HG02938 (cell line): ENCODE results near the gene CDSN.
"Not testable (repeated sequence)": the region's sequence is repeated elsewhere in the genome, so short reads cannot be mapped to it uniquely, and the experiment has no call there.

Experiments used
- ATAC-seq: cut with Tn5 transposase; IDR thresholded peaks from one replicate; pipeline ENCODE4 v1.9.1; 2021; ENCODE audit warnings: mild to moderate bottlenecking, moderate library complexity; ENCODE audit not compliant: unreplicated experiment

Gene CDSN

GRCh38 chr6:31087494-31088089 lies 32.7 kb downstream of the CDSN start:
- ATAC-seq = peak; percentile 62

DNA sequence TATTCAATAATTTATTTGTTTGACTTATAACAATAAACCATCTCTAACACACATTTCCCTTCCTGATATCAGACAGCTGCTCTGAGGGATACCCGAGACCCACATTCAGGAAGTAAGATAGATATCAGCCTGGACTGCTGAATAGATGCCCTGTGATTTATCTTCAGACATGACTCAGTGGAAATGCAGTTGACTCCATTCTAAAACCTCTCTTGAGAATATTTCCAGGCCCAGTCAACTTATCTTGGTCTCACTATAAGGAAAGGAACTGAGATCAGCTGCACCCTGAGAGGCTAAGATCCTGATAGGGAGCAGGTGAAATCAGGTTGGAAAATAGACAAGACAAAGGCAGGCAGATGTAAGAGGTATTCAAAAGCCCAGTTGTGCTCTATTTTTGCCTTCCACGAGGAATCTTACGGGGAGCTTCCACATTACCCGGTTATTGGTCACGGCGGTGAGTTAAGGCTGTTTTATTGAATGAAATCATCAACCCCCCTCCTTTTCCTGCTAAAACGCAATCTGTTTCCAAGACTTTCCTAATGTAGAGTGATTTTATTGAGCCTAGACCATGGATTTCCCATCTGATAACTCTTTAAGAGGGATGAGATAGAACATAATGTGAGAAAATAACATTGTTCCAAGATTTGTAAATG lies 33.3 kb downstream of the CDSN start:
- ATAC-seq = no peak

- ATAC-seq = no peak
These were observed 36.4 kb downstream of the CDSN start for GRCh38 chr6:31083742-31084354.

GRCh38 chr6:31081872-31082271 lies 38.4 kb downstream of the CDSN start:
- no peak for ATAC-seq

- no peak for ATAC-seq
These were observed 40.5 kb downstream of the CDSN start for GRCh38 chr6:31079656-31080261.

- no peak for ATAC-seq
These were observed 43.6 kb downstream of the CDSN start for GRCh38 chr6:31076611-31077010.

DNA sequence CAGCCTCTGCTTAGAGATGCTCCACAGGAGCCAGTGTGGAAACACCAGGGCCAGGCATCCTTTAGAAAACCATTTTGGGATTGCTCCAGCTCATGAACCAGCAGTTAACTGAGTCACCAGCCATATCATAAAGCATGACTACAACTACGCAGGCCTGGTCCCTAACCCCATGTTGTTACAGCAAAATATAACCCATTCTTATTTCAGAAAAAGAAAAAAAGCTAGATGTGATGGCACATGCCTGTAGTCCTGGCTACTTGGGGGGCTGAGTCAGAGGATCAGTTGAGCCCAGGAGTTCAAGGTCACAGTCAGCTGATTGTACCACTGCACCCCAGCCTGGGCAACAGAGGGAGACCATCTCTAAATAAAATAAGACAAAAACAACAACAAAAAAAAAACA lies 44.7 kb downstream of the CDSN start:
- ATAC-seq = no peak

- ATAC-seq = no peak
These were observed 45.8 kb downstream of the CDSN start for GRCh38 chr6:31074401-31074800.

- no peak for ATAC-seq
These were observed 49.5 kb downstream of the CDSN start for GRCh38 chr6:31070711-31071197.

- ATAC-seq = no peak
These were observed 51.4 kb downstream of the CDSN start for GRCh38 chr6:31068669-31069340.

GRCh38 chr6:31067891-31068668 lies 52.2 kb downstream of the CDSN start:
- not testable (repeated sequence) for ATAC-seq

DNA sequence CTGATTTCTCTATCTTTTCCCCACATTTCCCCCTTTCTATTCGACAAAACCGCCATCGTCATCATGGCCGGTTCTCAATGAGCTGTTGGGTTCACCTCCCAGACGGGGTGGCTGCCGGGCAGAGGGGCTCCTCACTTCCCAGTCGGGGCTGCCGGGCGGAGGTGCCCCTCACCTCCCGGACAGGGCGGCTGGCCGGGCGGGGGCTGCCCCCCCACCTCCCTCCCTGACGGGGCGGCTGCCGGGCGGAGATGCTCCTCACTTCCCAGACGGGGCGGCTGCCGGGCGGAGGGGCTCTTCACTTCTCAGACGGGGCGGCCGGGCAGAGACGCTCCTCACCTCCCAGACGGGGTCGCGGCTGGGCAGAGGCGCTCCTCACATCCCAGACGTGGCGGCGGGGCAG lies 53.2 kb downstream of the CDSN start:
- ATAC-seq = not testable (repeated sequence)

DNA sequence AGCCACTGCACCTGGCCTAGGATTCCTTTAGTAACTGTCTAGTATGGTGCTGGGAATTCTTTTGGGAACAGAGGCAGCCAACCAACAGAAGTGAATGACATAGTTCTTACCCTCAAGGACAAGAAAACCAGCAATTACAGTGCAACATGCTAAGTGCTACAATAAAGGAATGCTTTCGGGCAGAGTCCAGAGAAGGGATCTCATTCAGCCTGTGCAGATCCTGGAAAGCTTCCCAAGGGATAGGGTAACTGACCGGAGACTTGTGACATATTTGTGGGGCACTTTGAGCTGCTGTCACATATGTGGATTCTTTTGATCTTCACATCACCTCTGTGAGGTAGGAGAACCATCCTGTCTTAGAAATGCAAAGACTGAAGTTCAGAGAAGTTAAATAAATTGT lies 54.7 kb downstream of the CDSN start:
- no peak for ATAC-seq
